Neural cell (in vitro differentiated cells): Measurements from ENCODE around the gene KCNAB1.

Source experiments
- CTCF ChIP-seq: fragments of 450-650 bp; IDR thresholded peaks from 2 replicates; pipeline ENCODE4 v1.5.1; 2014; ENCODE audit warnings: antibody characterized with exemption, mild to moderate bottlenecking, moderate library complexity; ENCODE audit not compliant: poor library complexity, severe bottlenecking
- EP300 ChIP-seq: fragments of 450-650 bp; conservative IDR thresholded peaks from 2 replicates; pipeline ENCODE4 v1.6.1; 2014; ENCODE audit warnings: antibody characterized with exemption, mild to moderate bottlenecking, moderate library complexity; ENCODE audit not compliant: poor library complexity, severe bottlenecking
- EZH2 ChIP-seq: fragments of 200-600, 300-800 bp; shearing (Covaris generic), sonication (generic); IDR thresholded peaks from 2 replicates; pipeline ENCODE4 v1.6.1; 2014; ENCODE audit warnings: antibody characterized with exemption, low read length, borderline replicate concordance, mild to moderate bottlenecking; ENCODE audit not compliant: insufficient read depth, poor library complexity, severe bottlenecking
- MXI1 ChIP-seq: fragments of 450-650 bp; conservative IDR thresholded peaks from 2 replicates; pipeline ENCODE4 v1.6.1; 2014; ENCODE audit warnings: antibody characterized with exemption, mild to moderate bottlenecking; ENCODE audit not compliant: poor library complexity, severe bottlenecking
- POLR2AphosphoS5 ChIP-seq: IDR thresholded peaks from 2 replicates; pipeline ENCODE4 v1.6.1; 2012
- RAD21 ChIP-seq: fragments of 450-650 bp; conservative IDR thresholded peaks from 2 replicates; pipeline ENCODE4 v1.6.1; 2014; ENCODE audit warnings: antibody characterized with exemption, mild to moderate bottlenecking, moderate library complexity
- REST ChIP-seq: IDR thresholded peaks from 2 replicates; pipeline ENCODE4 v1.6.1; 2012; ENCODE audit warnings: borderline replicate concordance
- SMC3 ChIP-seq: fragments of 450-650 bp; conservative IDR thresholded peaks from 2 replicates; pipeline ENCODE4 v1.6.1; 2014; ENCODE audit warnings: antibody characterized with exemption, mild to moderate bottlenecking, moderate library complexity; ENCODE audit not compliant: poor library complexity
- TAF1 ChIP-seq: IDR thresholded peaks from 2 replicates; pipeline ENCODE4 v1.6.1; 2012; ENCODE audit warnings: low read depth

- no peak for TF ChIP-seq CTCF
- TF ChIP-seq EZH2, result no peak
- TF ChIP-seq SMC3, result no peak
- no peak for TF ChIP-seq MXI1
- no peak for TF ChIP-seq RAD21
- TF ChIP-seq EP300, result no peak
- no peak for TF ChIP-seq REST
- TF ChIP-seq TAF1, result no peak
- TF ChIP-seq POLR2AphosphoS5, result no peak
Observed at GRCh38 chr3:156577736-156578135, 457.4 kb downstream of the KCNAB1 start.
